Suprapubic skin (tissue), 4 donors: ENCODE results near the gene NUP62. TPM values are rescaled to one million over a fixed set of nuclear protein-coding genes. Genes with fewer than 3 reads are reported as not detected.

Source experiments
- DNase-seq, 2 donors: peaks; one replicate each; pipeline ENCODE4 v3.0.0-alpha.2; 2019; ENCODE audit warnings: low spot score in 2 of 2
- H3K27ac ChIP-seq: fragments of 200-600 bp; sonication (generic); one replicate; pipeline ENCODE4 v1.5.1; 2019
- H3K27me3 ChIP-seq: fragments of 200-600 bp; sonication (generic); one replicate; pipeline ENCODE4 v1.5.1; 2019
- H3K36me3 ChIP-seq: fragments of 200-600 bp; sonication (generic); one replicate; pipeline ENCODE4 v1.5.1; 2019
- H3K4me1 ChIP-seq: fragments of 200-600 bp; sonication (generic); one replicate; pipeline ENCODE4 v1.5.1; 2019
- H3K4me3 ChIP-seq: fragments of 200-600 bp; sonication (generic); one replicate; pipeline ENCODE4 v1.5.1; 2019; ENCODE audit warnings: mild to moderate bottlenecking
- H3K9me3 ChIP-seq: fragments of 200-600 bp; sonication (generic); one replicate; pipeline ENCODE4 v1.5.1; 2019
- EP300 ChIP-seq: sonication (generic); formaldehyde crosslinking; IDR thresholded peaks from one replicate; pipeline ENCODE4 v1.6.1; 2017; ENCODE audit warnings: antibody characterized with exemption
- POLR2A ChIP-seq, 2 donors: fragments of 450-650 bp; IDR thresholded peaks; one replicate each; pipeline ENCODE4 v1.6.1; 2017; ENCODE audit warnings: antibody characterized with exemption in 2 of 2, mild to moderate bottlenecking in 2 of 2, moderate library complexity in 2 of 2
- POLR2AphosphoS5 ChIP-seq, 3 donors: sonication (generic); formaldehyde crosslinking; IDR thresholded peaks; one replicate each; pipeline ENCODE4 v1.6.1; 2017; ENCODE audit warnings: antibody characterized with exemption in 3 of 3
- WGBS: methylation state at CpG from one replicate; pipeline ENCODE4 v1.1.5; 2018; 5-methylcytosine and 5-hydroxymethylcytosine counted together
- total RNA-seq, 4 donors: library from RNA; depleted of rRNA; stranded (reverse); fragments of >200 nt; gene quantifications; one replicate each; pipeline ENCODE4 v1.1.0, GENCODE V29; 2016
- TF ChIP-seq, protein P1 (sequence below), 2 donors: fragments of 200-600 bp in 1 of 2; fragments of 450-650 bp in 1 of 2; sonication (generic) in 1 of 2; IDR thresholded peaks; one replicate each; pipeline ENCODE4 v1.5.1; 2016 to 2019; ENCODE audit warnings: antibody characterized with exemption in 2 of 2, mild to moderate bottlenecking in 1 of 2, moderate library complexity in 1 of 2

The NUP62 gene
- total RNA-seq, 4 donors from 2014 or later = 40.3 to 46.2 (median 44.6) TPM

DNA sequence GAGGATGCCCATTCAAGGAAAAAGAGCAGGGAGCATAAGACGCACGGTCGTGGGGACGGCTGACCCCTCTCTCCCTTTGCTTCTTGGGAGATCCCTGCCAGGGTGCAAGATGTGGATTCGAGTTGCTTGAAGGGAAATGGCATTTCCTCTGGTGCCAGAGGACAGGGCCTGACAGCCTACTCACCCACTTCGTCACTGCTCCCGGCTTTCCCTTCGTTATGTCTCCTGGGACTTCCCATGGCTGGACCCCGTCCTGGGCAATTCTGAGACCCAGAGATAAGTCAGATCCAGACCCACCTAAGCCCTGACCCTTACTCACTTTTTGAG is 50.6 kb downstream of the NUP62 start:
- peak overlapping the region; percentile 99 for H3K27ac ChIP-seq
- peaks cover 50% of the 10 kb centered on the region for H3K36me3 ChIP-seq
- no peak for DNase-seq
- peak overlapping the region; percentile 100 for H3K4me3 ChIP-seq
- H3K4me1 ChIP-seq = peaks cover 35% of the 10 kb centered on the region
- no peaks in the 10 kb centered on the region for H3K9me3 ChIP-seq
- no peaks in the 10 kb centered on the region for H3K27me3 ChIP-seq
- TF ChIP-seq EP300 (no peak), POLR2AphosphoS5 (IDR thresholded peaks at IDR 0.05) (no peak), POLR2A (IDR thresholded peaks at IDR 0.05) (no peak)
- TF ChIP-seq, protein P1, sequence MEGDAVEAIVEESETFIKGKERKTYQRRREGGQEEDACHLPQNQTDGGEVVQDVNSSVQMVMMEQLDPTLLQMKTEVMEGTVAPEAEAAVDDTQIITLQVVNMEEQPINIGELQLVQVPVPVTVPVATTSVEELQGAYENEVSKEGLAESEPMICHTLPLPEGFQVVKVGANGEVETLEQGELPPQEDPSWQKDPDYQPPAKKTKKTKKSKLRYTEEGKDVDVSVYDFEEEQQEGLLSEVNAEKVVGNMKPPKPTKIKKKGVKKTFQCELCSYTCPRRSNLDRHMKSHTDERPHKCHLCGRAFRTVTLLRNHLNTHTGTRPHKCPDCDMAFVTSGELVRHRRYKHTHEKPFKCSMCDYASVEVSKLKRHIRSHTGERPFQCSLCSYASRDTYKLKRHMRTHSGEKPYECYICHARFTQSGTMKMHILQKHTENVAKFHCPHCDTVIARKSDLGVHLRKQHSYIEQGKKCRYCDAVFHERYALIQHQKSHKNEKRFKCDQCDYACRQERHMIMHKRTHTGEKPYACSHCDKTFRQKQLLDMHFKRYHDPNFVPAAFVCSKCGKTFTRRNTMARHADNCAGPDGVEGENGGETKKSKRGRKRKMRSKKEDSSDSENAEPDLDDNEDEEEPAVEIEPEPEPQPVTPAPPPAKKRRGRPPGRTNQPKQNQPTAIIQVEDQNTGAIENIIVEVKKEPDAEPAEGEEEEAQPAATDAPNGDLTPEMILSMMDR (IDR thresholded peaks at IDR 0.05) = no peak
- 82% methylated on average over 9 of the region's 9 CpGs for WGBS

DNA sequence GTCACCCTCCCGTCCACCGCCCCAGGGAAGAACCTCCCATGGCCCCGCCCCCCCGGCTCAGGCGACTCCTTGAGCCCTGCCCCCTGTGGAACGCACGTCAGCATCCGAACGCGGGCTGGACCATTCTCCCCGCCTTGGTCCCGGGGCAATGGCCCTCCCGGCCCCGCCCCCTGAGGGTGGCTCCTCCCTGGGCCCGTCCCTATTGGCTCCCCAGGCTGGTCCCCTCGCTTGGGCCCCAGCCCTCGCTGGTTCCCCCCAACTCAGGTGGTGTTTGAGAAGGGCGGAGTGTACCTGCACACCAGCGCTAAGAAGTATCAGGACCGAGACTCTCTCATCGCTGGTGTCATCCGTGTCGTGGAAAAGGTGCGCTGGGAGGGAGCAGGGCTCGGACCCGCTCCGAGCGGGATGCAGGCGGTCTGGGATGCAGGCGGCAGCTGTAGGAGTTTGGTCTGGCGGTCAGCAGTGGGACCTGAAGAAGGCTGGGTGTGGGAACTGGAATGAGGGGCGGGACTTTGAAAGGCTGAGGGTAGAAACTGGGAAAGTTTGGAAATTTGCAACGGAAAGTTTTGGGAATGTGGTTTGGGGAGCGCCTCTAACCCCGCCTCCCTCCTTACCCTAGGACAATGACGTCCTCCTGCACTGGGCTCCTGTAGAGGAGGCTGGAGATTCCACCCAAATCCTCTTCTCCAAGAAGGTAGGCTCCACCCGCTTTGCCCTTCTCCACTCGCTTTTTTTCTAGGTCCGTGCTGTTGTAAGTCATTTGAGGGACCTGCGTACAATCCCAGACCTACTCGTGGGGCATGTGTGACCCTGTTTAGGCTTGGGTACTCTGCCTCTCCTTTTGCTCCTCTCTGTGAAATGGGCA is 51.2 kb downstream of the NUP62 start:
- TF ChIP-seq EP300 (no peak), POLR2A (IDR thresholded peaks at IDR 0.05) (no peak)
- TF ChIP-seq, protein P1 (IDR thresholded peaks at IDR 0.05) = no peak
- Histone ChIP-seq H3K27me3 (no peaks in the 10 kb centered on the region), H3K27ac (peak overlapping the region; percentile 99), H3K9me3 (no peaks in the 10 kb centered on the region), H3K36me3 (peaks cover 44% of the 10 kb centered on the region), H3K4me1 (peaks cover 38% of the 10 kb centered on the region), H3K4me3 (peak overlapping the region; percentile 100)
- peak; percentile 100 for DNase-seq
- 12% methylated on average over 23 of the region's 41 CpGs for WGBS

DNA sequence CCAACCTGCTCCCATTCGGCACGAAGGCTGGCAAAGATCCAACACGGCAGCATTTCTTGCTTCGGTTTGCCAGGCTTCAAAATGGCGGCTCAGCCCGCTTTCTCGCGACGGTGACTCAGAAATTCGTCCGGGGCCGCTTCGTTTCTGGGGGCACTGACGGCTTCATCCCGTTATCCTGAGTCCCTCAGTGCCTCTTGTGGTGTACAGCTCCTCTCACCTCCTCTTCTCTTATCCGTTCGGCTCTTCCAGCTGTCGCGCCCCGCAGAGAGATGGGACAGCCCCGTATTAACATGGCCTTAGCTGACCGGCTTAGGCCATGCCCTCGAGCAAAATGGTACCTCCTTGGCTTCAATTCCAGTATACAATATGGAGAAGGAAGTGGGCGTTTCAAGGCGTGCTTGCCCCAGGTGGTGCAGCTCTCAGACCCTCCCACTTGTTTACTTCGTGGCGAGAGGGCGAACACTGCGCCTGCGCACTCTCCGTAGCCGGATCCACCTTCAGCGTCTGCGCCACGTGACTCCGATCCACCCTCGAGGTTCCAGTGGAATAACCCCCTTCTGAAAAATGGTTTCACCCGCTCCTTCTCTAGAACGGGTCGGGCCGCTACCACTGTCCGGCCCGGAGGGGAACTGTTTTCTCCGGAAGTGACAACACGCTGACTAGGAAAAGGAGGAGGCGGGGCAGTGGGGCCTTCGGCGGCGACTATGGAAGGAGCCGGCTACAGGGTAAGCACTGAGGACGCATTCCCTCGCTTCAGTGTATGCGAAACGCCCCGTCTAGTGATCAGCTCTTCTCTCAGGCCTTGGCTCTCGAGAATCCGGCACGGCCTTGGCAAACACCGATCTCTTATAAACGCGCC is 52.1 kb downstream of the NUP62 start, which contains the start of the genes AKT1S1 and TBC1D17:
AKT1S1 (minus strand) TSS at position 336 of the 859 bp plus-strand sequence. CDS start 4,060 bp downstream, outside the sequence.
TBC1D17 (plus strand) TSS at position 683 of the 859 bp plus-strand sequence; CDS start at position 705, 22 bp downstream.
- TF ChIP-seq, protein P1 (IDR thresholded peaks at IDR 0.05) = no peak
- peak; percentile 24 to 96 for TF ChIP-seq POLR2A (IDR thresholded peaks at IDR 0.05)
- peak; percentile 86 to 97 (median 91) for TF ChIP-seq POLR2AphosphoS5 (IDR thresholded peaks at IDR 0.05)
- Histone ChIP-seq H3K27me3 (no peaks in the 10 kb centered on the region), H3K36me3 (peaks cover 38% of the 10 kb centered on the region), H3K4me3 (peak within 1 kb of the TSS; percentile 100), H3K27ac (peak within 1 kb of the TSS; percentile 99), H3K9me3 (no peaks in the 10 kb centered on the region), H3K4me1 (peaks cover 45% of the 10 kb centered on the region)
- WGBS = 1% methylated on average over 30 of the region's 61 CpGs
- peak; percentile 100 for DNase-seq

DNA sequence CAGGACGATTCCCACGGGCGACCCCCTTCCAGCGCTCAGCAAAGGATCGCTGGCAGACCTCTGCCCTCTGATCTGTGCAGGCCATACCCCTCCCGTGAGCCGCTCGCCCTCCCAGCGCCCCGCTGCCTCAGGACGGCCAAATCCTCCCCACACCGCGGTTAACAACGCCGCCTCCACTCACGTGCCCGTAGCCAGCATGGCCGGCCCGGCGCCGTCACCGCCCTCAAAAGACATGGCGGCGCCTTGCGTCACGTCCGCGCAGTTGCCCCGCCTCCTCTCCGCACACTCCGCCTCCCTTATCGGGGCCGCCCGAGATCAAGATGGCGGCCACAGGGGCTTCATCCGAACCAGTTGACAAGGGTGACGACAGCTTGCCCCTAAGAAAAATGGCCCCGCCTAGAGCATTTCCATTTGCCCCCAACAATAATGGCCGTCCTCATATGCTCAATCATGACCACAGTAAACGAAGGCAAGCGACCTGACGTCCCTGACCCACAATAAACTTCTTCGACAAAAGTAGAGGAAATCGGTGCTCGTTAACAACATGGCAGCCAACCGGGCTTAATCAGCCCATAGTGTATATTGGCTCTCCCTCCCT is 52.8 kb downstream of the NUP62 start:
- H3K4me1 ChIP-seq = peaks cover 45% of the 10 kb centered on the region
- TF ChIP-seq POLR2AphosphoS5 (IDR thresholded peaks at IDR 0.05) (peak in 1 of 3 donors; percentile 85), POLR2A (IDR thresholded peaks at IDR 0.05) (no peak), EP300 (no peak)
- TF ChIP-seq, protein P1 (IDR thresholded peaks at IDR 0.05) = no peak
- H3K27ac ChIP-seq = peak overlapping the region; percentile 99
- peak overlapping the region; percentile 100 for H3K4me3 ChIP-seq
- H3K9me3 ChIP-seq = no peaks in the 10 kb centered on the region
- no peaks in the 10 kb centered on the region for H3K27me3 ChIP-seq
- WGBS = under 1% methylated on average over 26 of the region's 46 CpGs
- H3K36me3 ChIP-seq = peaks cover 31% of the 10 kb centered on the region
- DNase-seq = peak; percentile 99
